EH (cell line): ENCODE data around the gene NOS3.
"Not testable (repeated sequence)": the region's sequence is repeated elsewhere in the genome, so short reads cannot be mapped to it uniquely, and the experiment has no call there.

ENCODE experiments used
- DNase-seq: peaks from one replicate; pipeline ENCODE4 v3.0.0-alpha.2; 2015; ENCODE audit warnings: low read depth

Gene NOS3

GRCh38 chr7:151038951-151039849 lies 48.4 kb downstream of the NOS3 start:
- DNase-seq: peak; percentile 97

GRCh38 chr7:151039850-151040548 lies 49.2 kb downstream of the NOS3 start:
- no peak for DNase-seq

DNA sequence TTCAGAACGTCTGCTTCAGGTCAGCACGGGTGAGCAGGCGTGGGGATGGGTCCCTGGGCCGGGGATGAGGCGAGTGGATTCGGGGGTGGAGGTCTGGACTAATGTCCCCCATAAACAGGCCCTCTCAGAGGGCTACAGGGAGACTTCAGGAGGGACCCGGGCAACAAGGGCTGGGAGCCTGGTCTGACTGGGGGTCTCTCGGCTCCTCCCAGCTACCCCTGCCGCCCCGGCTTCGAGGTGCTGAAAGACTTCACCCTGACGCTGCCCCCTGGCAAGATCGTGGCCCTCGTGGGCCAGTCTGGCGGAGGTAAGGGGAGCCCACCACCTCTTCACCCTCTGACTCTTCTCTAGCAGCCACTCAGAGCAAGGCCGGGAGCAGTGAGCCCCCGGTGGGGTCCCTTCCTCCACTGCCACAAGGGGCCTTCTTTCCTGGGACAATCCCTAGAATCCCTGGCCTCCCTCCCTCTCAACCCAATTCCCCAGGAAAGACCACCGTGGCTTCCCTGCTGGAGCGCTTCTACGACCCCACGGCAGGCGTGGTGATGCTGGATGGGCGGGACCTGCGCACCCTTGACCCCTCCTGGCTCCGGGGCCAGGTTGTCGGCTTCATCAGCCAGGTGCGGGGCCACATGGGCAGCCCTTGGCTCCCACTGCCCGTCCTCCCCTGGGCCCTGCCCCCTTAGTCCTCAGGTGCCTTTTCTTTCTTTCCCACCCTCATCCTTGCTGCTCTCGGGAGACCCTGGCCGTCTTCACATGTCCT lies 50.0 kb downstream of the NOS3 start:
- DNase-seq: no peak

GRCh38 chr7:151043449-151043848 lies 52.6 kb downstream of the NOS3 start:
- DNase-seq: not testable (repeated sequence)

DNA sequence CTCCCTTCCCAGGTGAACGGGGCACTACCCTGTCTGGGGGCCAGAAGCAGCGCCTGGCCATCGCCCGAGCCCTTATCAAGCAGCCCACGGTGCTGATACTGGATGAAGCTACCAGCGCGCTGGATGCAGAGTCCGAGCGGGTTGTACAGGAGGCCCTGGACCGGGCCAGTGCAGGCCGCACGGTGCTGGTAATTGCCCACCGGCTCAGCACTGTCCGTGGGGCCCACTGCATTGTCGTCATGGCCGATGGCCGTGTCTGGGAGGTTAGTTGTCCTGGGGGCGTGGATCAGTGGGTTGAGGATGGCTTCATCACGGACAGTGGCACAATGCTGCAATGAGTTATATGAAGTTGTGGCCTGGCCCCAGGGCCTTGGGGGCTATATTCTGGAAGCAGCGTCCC lies 53.1 kb downstream of the NOS3 start:
- DNase-seq: no peak

DNA sequence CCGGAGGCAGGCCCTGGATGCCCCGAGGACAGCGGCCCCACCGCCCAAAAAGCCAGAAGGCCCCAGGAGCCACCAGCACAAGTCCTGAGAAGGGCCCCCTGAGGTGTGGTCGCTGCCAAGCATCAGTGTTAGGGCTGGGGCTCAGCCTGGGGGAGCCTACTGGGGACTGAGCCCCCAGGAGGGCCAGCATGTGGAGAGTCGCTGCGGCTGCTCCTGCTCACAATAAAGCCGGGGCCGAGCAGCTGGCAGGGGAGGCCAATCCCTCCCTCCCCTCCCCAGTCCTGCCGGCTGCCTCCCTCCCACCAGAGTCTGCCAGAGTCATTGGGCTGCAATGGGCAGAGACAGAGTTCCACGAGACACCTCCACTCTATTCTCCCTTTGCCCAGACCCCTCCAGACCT lies 54.4 kb downstream of the NOS3 start:
- no peak for DNase-seq

DNA sequence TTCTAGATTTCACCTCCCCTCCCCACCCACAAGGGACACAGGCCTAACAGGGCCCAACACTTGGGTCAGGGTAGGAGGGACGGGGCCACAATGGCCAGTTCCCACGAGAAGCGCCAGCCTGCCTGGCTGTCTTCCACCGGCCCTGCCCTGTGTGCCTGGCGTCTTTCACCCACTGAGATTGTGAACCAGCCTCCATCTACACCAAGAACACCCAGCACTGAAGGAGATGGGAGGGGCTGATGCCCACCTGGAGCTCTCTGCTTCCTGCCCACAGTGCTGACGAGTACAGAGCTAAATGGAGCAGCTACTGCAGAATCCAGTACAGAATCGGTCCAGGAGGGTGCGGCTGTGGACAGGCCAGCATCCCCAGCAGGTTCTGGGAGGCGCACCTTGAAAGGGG lies 55.1 kb downstream of the NOS3 start:
- no peak for DNase-seq

DNA sequence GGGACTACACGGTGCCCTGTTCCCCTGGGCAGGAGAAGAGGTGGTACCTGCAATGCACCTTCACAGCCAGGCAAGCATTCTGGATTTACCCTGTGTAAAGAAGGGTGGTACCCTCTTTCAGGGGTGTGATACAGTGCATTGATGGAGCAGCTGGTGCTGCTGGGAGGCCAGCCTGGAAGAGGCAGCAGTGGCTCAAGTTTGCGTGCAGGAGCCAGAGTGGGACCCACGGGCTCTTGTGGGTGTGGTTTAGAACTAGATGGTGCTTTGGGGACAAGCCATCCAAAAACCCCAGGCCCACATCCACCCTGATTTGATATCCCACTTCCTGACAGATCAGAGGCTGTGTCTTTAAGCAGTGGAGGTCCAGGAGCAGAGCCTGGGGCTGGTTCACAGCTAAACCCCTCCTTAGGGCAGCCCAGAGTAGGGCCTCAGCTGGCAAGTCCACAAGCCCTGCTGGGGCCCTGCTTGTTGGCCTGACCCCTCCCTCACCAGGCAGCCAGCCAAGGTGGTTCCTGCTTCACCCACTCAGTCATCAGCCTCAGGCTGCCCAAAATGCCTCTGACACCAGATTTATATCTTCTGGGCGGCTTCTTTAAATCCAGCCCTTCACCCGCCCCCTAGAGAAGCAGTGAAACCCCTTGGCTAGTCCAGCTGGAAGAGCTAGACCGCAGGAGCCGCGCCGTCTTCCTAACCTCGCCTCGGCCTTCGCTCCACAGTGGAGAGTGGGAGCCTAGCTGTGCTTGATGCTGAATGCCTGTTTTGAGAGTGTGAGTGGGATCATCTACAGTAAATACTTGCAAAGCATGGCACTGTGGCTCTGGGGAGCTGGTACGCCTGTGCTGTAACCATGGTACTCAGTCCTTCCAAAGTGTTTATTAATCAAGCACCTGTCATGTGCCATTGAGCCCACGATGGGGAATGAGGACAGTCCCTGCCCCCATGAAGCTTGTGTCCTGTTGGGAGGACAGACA lies 56.1 kb downstream of the NOS3 start:
- DNase-seq: peak; percentile 81

DNA sequence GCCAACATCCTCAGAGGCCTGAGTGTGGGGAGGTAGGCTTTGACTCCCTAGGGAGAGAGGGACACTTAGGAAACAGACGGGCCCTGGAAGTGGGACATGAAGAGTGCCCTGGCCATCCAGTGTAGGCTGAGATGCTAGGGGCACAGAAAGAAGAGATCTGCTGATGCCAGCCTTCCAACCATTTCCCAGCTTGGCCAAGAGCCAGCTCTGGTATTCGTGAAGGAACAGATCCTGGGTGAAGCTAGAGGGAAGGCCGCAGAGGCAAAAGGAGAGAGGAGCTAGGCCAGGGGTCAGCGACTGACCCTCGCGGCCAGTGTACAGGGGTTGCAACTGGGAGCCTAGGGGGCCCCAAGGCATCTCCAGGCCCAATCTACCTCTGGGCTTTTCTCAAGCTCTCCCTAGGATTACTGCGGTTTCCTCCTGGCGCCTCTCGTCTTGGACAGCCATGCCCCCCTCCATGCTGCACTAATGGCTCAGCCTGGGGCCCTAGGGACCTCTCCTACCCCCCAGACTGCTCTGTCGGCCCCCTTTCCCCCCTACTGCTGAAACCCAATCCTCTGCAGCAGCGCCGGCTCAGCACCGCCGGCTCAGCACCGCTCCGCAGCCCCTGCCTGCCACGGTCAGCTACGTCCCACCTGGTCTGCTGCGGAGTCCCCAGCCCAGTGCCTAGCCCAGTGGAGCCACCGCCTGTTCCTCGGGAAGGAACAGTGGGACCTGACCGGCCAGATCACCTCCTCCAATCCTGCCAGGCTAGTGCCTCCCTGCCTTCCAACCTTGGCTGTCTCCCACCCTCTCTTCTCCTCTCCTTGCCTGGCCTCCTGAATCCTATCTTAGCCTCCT lies 57.4 kb downstream of the NOS3 start, which contains the start of gene ASIC3:
Gene ASIC3, plus strand, starts transcription at position 556 of the 840 bp plus-strand sequence. CDS start 355 bp downstream, outside the sequence.
- DNase-seq: no peak

- no peak for DNase-seq
Observed at GRCh38 chr7:151048911-151049463, 58.2 kb downstream of the NOS3 start.

- DNase-seq: peak; percentile 70
Observed at GRCh38 chr7:151051108-151051507, 60.3 kb downstream of the NOS3 start.

DNA sequence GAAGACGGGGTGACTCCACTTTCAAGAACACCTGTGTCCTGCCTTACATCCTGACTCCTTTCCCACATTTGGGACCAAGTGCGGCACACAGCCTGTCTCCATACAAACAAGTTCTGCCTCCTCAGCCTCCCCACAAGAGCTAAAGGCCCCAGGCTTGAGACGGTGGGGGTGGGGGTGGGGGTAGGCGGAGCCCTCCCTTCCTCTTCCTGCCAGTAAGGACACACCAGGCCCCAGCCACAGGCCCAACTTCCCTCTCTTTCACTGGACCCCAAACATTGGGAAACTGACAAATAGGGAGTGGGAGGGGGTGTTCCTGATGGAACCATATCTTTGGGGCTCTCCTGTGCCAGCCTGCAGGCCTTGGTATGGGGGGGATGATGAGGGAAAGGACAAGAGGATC lies 62.3 kb downstream of the NOS3 start:
- no peak for DNase-seq

GRCh38 chr7:151053751-151054150 lies 62.9 kb downstream of the NOS3 start:
- DNase-seq: no peak

GRCh38 chr7:151056283-151056665 lies 65.5 kb downstream of the NOS3 start:
- no peak for DNase-seq

- no peak for DNase-seq
Observed at GRCh38 chr7:151056666-151057505, 66.1 kb downstream of the NOS3 start.

- no peak for DNase-seq
Observed at GRCh38 chr7:151057506-151057988, 66.7 kb downstream of the NOS3 start, which contains the start of gene CDK5. Gene CDK5 (minus strand): TSS chr7:151057897. CDS start chr7:151057848, 49 bp downstream.

GRCh38 chr7:151057989-151058780 lies 67.4 kb downstream of the NOS3 start:
- peak; percentile 100 for DNase-seq
